SK-N-SH treated with all-trans-retinoic acid at 6 μM for 48 hours (cell line): ENCODE results near the gene PAPPA.
A peak's percentile ranks its signal among the peaks of the same experiment; 100 is the strongest.

Experiments
- ATAC-seq: fragments of 200-7000 bp; cut with Tn5 transposase; 3 replicates; pipeline ENCODE4 v1.9.1; 2020; ENCODE audit warnings: mild to moderate bottlenecking, moderate library complexity
- ESRRG ChIP-seq: fragments of 250-450 bp; sonication (Bioruptor Pico); IDR thresholded peaks from 2 replicates; pipeline ENCODE4 v1.6.1; 2021; ENCODE audit warnings: mild to moderate bottlenecking
- GLIS3 ChIP-seq: fragments of 250-450 bp; sonication (Bioruptor Pico); IDR thresholded peaks from 2 replicates; pipeline ENCODE4 v1.5.0; 2020; ENCODE audit warnings: mild to moderate bottlenecking, moderate library complexity
- ISL1 ChIP-seq: fragments of 250-450 bp; sonication (Bioruptor Pico); IDR thresholded peaks from 2 replicates; pipeline ENCODE4 v2.1.2; 2022; ENCODE audit warnings: mild to moderate bottlenecking, moderate library complexity
- OSR1 ChIP-seq: fragments of 250-450 bp; sonication (Bioruptor Pico); IDR thresholded peaks from 2 replicates; pipeline ENCODE4 v1.8.0; 2022; ENCODE audit warnings: moderate library complexity, mild to moderate bottlenecking, inconsistent platforms
- PPARA ChIP-seq: fragments of 250-450 bp; sonication (Bioruptor Pico); IDR thresholded peaks from 2 replicates; pipeline ENCODE4 v1.5.0; 2020; ENCODE audit warnings: mild to moderate bottlenecking, borderline replicate concordance
- RARB ChIP-seq: fragments of 250-450 bp; sonication (Bioruptor Pico); IDR thresholded peaks from 2 replicates; pipeline ENCODE4 v1.8.0; 2021; ENCODE audit warnings: mild to moderate bottlenecking, moderate library complexity
- SNAI2 ChIP-seq: fragments of 250-450 bp; sonication (Bioruptor Pico); IDR thresholded peaks from 2 replicates; pipeline ENCODE4 v1.5.0; 2020; ENCODE audit warnings: mild to moderate bottlenecking, moderate library complexity
- TCF4 ChIP-seq: fragments of 250-450 bp; sonication (Bioruptor Pico); IDR thresholded peaks from 2 replicates; pipeline ENCODE4 v1.8.0; 2021; ENCODE audit warnings: mild to moderate bottlenecking, moderate library complexity, borderline replicate concordance
- ZC3H10 ChIP-seq: fragments of 250-450 bp; sonication (Bioruptor Pico); IDR thresholded peaks from 2 replicates; pipeline ENCODE4 v1.5.1; 2021; ENCODE audit warnings: mild to moderate bottlenecking, moderate library complexity
- ZFP30 ChIP-seq: fragments of 450-650 bp; formaldehyde crosslinking; IDR thresholded peaks from 2 replicates; pipeline ENCODE4 v1.5.0; 2022; ENCODE audit warnings: mild to moderate bottlenecking, moderate library complexity
- ZNF565 ChIP-seq: fragments of 450-650 bp; formaldehyde crosslinking; conservative IDR thresholded peaks from 2 replicates; pipeline ENCODE4 v1.5.0; 2020; ENCODE audit warnings: low read depth, mild to moderate bottlenecking, moderate library complexity
- ZNF70 ChIP-seq: fragments of 450-650 bp; formaldehyde crosslinking; IDR thresholded peaks from 2 replicates; pipeline ENCODE4 v1.5.0; 2020; ENCODE audit warnings: mild to moderate bottlenecking, moderate library complexity
- TF ChIP-seq, protein P1 (sequence below): fragments of 250-450 bp; sonication (Bioruptor Pico); IDR thresholded peaks from 2 replicates; pipeline ENCODE4 v1.5.1; 2021; ENCODE audit warnings: mild to moderate bottlenecking, moderate library complexity
- TF ChIP-seq, protein P2 (sequence below): fragments of 250-450 bp; sonication (Bioruptor Pico); IDR thresholded peaks from 2 replicates; pipeline ENCODE4 v1.8.0; 2020; ENCODE audit warnings: mild to moderate bottlenecking, moderate library complexity, borderline replicate concordance
- TF ChIP-seq, protein P3 (sequence below): fragments of 250-450 bp; sonication (Bioruptor Pico); IDR thresholded peaks from 2 replicates; pipeline ENCODE4 v1.5.0; 2020; ENCODE audit warnings: mild to moderate bottlenecking, moderate library complexity
- TF ChIP-seq, protein P4 (sequence below): fragments of 250-450 bp; sonication (Bioruptor Pico); IDR thresholded peaks from 2 replicates; pipeline ENCODE4 v1.8.0; 2021; ENCODE audit warnings: low read depth, mild to moderate bottlenecking, moderate library complexity, borderline replicate concordance

PAPPA gene

DNA sequence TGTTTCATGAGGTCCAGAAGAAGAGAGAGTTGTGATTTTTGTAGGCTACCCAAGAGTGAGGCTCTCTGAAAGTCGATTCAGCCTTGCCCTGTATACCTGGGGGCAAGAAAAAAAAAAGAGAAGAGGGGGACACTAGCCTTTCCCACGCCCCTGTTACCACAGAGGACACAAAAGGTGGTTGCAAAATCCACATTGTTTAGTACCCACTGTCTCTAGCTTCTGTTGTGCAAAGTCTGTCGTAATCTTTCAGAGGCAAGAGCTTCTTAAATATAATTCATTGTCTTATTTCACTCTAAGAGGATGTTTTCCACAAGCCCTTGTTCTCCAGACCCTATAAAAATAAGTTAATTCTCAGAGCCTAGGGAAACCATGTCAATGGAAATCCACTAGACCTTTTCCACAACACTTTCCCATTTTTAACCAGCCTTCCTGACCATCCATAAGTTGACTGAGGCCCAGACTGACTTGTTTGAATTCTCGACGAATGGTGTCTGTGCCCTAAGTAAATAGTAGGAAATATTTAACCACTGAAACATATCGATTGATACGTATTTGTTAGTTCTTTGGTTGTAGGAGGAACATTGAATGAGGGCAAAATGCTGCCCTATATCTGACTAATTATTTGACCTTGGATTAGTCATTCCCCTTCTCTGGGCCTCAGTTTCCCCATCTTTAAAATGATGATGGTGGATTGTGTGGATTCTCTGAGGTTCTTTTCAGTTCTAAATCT is 182.7 kb downstream of the PAPPA start:
- no peak for ATAC-seq
- TF ChIP-seq, protein P1, sequence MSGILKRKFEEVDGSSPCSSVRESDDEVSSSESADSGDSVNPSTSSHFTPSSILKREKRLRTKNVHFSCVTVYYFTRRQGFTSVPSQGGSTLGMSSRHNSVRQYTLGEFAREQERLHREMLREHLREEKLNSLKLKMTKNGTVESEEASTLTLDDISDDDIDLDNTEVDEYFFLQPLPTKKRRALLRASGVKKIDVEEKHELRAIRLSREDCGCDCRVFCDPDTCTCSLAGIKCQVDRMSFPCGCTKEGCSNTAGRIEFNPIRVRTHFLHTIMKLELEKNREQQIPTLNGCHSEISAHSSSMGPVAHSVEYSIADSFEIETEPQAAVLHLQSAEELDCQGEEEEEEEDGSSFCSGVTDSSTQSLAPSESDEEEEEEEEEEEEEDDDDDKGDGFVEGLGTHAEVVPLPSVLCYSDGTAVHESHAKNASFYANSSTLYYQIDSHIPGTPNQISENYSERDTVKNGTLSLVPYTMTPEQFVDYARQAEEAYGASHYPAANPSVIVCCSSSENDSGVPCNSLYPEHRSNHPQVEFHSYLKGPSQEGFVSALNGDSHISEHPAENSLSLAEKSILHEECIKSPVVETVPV (CRISPR knock-in tag), result no peak
- no peak for TF ChIP-seq ZNF70
- no peak for TF ChIP-seq PPARA (CRISPR knock-in tag)
- TF ChIP-seq, protein P2, sequence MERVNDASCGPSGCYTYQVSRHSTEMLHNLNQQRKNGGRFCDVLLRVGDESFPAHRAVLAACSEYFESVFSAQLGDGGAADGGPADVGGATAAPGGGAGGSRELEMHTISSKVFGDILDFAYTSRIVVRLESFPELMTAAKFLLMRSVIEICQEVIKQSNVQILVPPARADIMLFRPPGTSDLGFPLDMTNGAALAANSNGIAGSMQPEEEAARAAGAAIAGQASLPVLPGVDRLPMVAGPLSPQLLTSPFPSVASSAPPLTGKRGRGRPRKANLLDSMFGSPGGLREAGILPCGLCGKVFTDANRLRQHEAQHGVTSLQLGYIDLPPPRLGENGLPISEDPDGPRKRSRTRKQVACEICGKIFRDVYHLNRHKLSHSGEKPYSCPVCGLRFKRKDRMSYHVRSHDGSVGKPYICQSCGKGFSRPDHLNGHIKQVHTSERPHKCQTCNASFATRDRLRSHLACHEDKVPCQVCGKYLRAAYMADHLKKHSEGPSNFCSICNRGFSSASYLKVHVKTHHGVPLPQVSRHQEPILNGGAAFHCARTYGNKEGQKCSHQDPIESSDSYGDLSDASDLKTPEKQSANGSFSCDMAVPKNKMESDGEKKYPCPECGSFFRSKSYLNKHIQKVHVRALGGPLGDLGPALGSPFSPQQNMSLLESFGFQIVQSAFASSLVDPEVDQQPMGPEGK (CRISPR knock-in tag), result no peak
- TF ChIP-seq, protein P3, sequence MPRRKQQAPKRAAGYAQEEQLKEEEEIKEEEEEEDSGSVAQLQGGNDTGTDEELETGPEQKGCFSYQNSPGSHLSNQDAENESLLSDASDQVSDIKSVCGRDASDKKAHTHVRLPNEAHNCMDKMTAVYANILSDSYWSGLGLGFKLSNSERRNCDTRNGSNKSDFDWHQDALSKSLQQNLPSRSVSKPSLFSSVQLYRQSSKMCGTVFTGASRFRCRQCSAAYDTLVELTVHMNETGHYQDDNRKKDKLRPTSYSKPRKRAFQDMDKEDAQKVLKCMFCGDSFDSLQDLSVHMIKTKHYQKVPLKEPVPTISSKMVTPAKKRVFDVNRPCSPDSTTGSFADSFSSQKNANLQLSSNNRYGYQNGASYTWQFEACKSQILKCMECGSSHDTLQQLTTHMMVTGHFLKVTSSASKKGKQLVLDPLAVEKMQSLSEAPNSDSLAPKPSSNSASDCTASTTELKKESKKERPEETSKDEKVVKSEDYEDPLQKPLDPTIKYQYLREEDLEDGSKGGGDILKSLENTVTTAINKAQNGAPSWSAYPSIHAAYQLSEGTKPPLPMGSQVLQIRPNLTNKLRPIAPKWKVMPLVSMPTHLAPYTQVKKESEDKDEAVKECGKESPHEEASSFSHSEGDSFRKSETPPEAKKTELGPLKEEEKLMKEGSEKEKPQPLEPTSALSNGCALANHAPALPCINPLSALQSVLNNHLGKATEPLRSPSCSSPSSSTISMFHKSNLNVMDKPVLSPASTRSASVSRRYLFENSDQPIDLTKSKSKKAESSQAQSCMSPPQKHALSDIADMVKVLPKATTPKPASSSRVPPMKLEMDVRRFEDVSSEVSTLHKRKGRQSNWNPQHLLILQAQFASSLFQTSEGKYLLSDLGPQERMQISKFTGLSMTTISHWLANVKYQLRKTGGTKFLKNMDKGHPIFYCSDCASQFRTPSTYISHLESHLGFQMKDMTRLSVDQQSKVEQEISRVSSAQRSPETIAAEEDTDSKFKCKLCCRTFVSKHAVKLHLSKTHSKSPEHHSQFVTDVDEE (CRISPR knock-in tag), result no peak
- no peak for TF ChIP-seq TCF4 (CRISPR knock-in tag)
- TF ChIP-seq, protein P4, sequence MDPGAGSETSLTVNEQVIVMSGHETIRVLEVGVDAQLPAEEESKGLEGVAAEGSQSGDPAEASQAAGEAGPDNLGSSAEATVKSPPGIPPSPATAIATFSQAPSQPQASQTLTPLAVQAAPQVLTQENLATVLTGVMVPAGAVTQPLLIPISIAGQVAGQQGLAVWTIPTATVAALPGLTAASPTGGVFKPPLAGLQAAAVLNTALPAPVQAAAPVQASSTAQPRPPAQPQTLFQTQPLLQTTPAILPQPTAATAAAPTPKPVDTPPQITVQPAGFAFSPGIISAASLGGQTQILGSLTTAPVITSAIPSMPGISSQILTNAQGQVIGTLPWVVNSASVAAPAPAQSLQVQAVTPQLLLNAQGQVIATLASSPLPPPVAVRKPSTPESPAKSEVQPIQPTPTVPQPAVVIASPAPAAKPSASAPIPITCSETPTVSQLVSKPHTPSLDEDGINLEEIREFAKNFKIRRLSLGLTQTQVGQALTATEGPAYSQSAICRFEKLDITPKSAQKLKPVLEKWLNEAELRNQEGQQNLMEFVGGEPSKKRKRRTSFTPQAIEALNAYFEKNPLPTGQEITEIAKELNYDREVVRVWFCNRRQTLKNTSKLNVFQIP (CRISPR knock-in tag), result no peak
- TF ChIP-seq SNAI2 (CRISPR knock-in tag), result no peak

DNA sequence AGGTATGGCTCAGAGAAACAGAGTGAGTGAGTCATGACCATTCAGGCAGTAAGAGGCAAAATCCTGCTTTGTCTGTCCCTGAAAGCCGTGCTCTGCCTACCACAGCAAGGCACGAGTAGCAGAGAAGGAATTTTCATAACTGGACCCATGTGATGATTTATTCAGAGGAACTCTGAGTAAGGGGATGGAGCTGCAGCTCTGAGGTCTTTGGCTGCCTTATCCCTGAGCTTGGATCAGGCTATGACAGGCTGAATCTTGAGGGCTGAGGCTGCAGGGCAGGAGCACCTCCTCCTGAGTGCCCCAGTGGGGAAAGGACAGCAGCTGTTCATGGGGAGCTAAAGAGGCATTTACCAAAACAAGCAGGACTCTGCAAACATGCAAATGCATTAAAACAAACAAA is 183.4 kb downstream of the PAPPA start:
- TF ChIP-seq OSR1 (CRISPR knock-in tag) (no peak), ZC3H10 (CRISPR knock-in tag) (no peak), RARB (CRISPR knock-in tag) (no peak), ZNF70 (no peak), TCF4 (CRISPR knock-in tag) (no peak), ISL1 (no peak), ZNF565 (CRISPR knock-in tag) (no peak), PPARA (CRISPR knock-in tag) (no peak), ESRRG (CRISPR knock-in tag) (no peak), ZFP30 (CRISPR knock-in tag) (no peak), GLIS3 (CRISPR knock-in tag) (no peak)
- TF ChIP-seq, protein P4 (CRISPR knock-in tag), result no peak
- TF ChIP-seq, protein P3 (CRISPR knock-in tag), result no peak
- TF ChIP-seq, protein P1 (CRISPR knock-in tag), result no peak
- peak; percentile 91 for ATAC-seq
